Measurements from ENCODE around the gene FGF10.

Gene FGF10

GRCh38 chr5:44257221-44257620 lies 132.0 kb downstream of the FGF10 start:
- DNase-seq (ENCODE audit: low spot score), result no peak

All from cerebellar cortex (tissue), 1 donor.